HEK293 (cell line): ENCODE data around the gene TMEM128.

Experiments
- CTCF ChIA-PET: fragments of 350-600 bp; formaldehyde crosslinking; extraction: SDS; loops from one replicate; lab custom pipeline; 2021; ENCODE audit warnings: antibody characterized with exemption; lab: Yijun Ruan, JAX
- POLR2A ChIA-PET: fragments of 300-600 bp; formaldehyde crosslinking; extraction: SDS; loops from one replicate; lab custom pipeline; 2020; ENCODE audit warnings: antibody characterized with exemption, inconsistent platforms; lab: Yijun Ruan, JAX
- H3K27ac ChIP-seq: fragments of 200-500 bp; sonication (Bioruptor generic); 2 replicates; pipeline ENCODE4 v1.5.1; 2014; ENCODE audit warnings: low read depth, low read length, control low read depth, inconsistent platforms; ENCODE audit errors: extremely low read depth
- H3K36me3 ChIP-seq, 2 experiments: fragments of 200-500 bp in 1 of 2; sonication (Bioruptor generic) in 1 of 2; 1 replicate in 1 of 2; 2 replicates in 1 of 2; pipeline ENCODE4 v1.5.1; 2014 to 2017; ENCODE audit warnings: inconsistent platforms in 2 of 2, low read length in 2 of 2; ENCODE audit not compliant: control insufficient read depth in 2 of 2, insufficient read depth in 1 of 2
- H3K4me1 ChIP-seq: fragments of 200-500 bp; sonication (Bioruptor generic); 2 replicates; pipeline ENCODE4 v1.5.1; 2014; ENCODE audit warnings: mild to moderate bottlenecking, low read length, inconsistent platforms; ENCODE audit not compliant: control insufficient read depth, insufficient read depth
- H3K4me3 ChIP-seq: 2 replicates; pipeline ENCODE4 v1.5.1; 2011; ENCODE audit warnings: low read depth, mild to moderate bottlenecking, control low read depth, low read length, moderate library complexity
- H3K9me3 ChIP-seq: fragments of 200-500 bp; sonication (Bioruptor generic); 2 replicates; pipeline ENCODE4 v1.5.1; 2014; ENCODE audit warnings: low read depth, low read length, inconsistent platforms; ENCODE audit not compliant: control insufficient read depth, insufficient read depth
- AEBP2 ChIP-seq: fragments of 450-650 bp; formaldehyde crosslinking; IDR thresholded peaks from 2 replicates; pipeline ENCODE4 v1.5.1; 2016; ENCODE audit warnings: missing biosample characterization, missing genetic modification characterization, borderline replicate concordance
- EGR2 ChIP-seq: fragments of 450-650 bp; formaldehyde crosslinking; IDR thresholded peaks from 2 replicates; pipeline ENCODE4 v1.5.1; 2016; ENCODE audit warnings: low read depth, missing biosample characterization, missing genetic modification characterization
- GLI2 ChIP-seq: fragments of 450-650 bp; formaldehyde crosslinking; IDR thresholded peaks from 2 replicates; pipeline ENCODE4; 2017; ENCODE audit warnings: missing biosample characterization, missing genetic modification characterization, low read depth, borderline replicate concordance
- HOXA7 ChIP-seq: sonication (generic); formaldehyde crosslinking; IDR thresholded peaks from 2 replicates; pipeline ENCODE4 v1.8.1; 2022; ENCODE audit warnings: missing genetic modification reagents, borderline replicate concordance
- KLF9 ChIP-seq: fragments of 450-650 bp; formaldehyde crosslinking; IDR thresholded peaks from 2 replicates; pipeline ENCODE4 v1.5.1; 2016; ENCODE audit warnings: missing biosample characterization, missing genetic modification characterization, low read depth
- PATZ1 ChIP-seq: fragments of 450-650 bp; formaldehyde crosslinking; IDR thresholded peaks from 2 replicates; pipeline ENCODE4 v1.5.1; 2016; ENCODE audit warnings: missing biosample characterization, missing genetic modification characterization
- PBX3 ChIP-seq: sonication (generic); formaldehyde crosslinking; IDR thresholded peaks from 2 replicates; pipeline ENCODE4 v1.8.1; 2022; ENCODE audit warnings: mild to moderate bottlenecking, moderate library complexity, missing genetic modification reagents
- PRDM1 ChIP-seq: fragments of 450-650 bp; formaldehyde crosslinking; IDR thresholded peaks from 2 replicates; pipeline ENCODE4; 2016; ENCODE audit warnings: missing biosample characterization, missing genetic modification characterization
- SP7 ChIP-seq: fragments of 450-650 bp; formaldehyde crosslinking; IDR thresholded peaks from 2 replicates; pipeline ENCODE4 v1.5.1; 2016; ENCODE audit warnings: missing biosample characterization, missing genetic modification characterization
- ZBTB48 ChIP-seq: fragments of 450-650 bp; formaldehyde crosslinking; IDR thresholded peaks from 2 replicates; pipeline ENCODE4 v1.5.1; 2016; ENCODE audit warnings: missing biosample characterization, missing genetic modification characterization
- ZBTB6 ChIP-seq: fragments of 450-650 bp; formaldehyde crosslinking; IDR thresholded peaks from 2 replicates; pipeline ENCODE4 v1.5.1; 2017; ENCODE audit warnings: missing biosample characterization, missing genetic modification characterization
- ZFP3 ChIP-seq: fragments of 450-650 bp; formaldehyde crosslinking; IDR thresholded peaks from 2 replicates; pipeline ENCODE4 v1.5.1; 2016; ENCODE audit warnings: low read depth, missing biosample characterization, missing genetic modification characterization
- ZIC2 ChIP-seq: fragments of 450-650 bp; formaldehyde crosslinking; IDR thresholded peaks from 2 replicates; pipeline ENCODE4 v1.5.1; 2016; ENCODE audit warnings: missing biosample characterization, missing genetic modification characterization
- ZNF132 ChIP-seq: fragments of 450-650 bp; formaldehyde crosslinking; IDR thresholded peaks from 2 replicates; pipeline ENCODE4 v1.5.1; 2017; ENCODE audit warnings: missing biosample characterization, missing genetic modification characterization, borderline replicate concordance
- ZNF19 ChIP-seq: fragments of 450-650 bp; formaldehyde crosslinking; IDR thresholded peaks from 2 replicates; pipeline ENCODE4; 2016; ENCODE audit warnings: missing biosample characterization, missing genetic modification characterization, low read depth
- ZNF266 ChIP-seq: fragments of 450-650 bp; formaldehyde crosslinking; IDR thresholded peaks from 2 replicates; pipeline ENCODE4 v1.5.1; 2016; ENCODE audit warnings: missing biosample characterization, missing genetic modification characterization, low read depth
- ZNF311 ChIP-seq: fragments of 450-650 bp; formaldehyde crosslinking; IDR thresholded peaks from 2 replicates; pipeline ENCODE4 v1.5.1; 2017; ENCODE audit warnings: missing biosample characterization, missing genetic modification characterization, borderline replicate concordance
- ZNF391 ChIP-seq: fragments of 450-650 bp; formaldehyde crosslinking; IDR thresholded peaks from 2 replicates; pipeline ENCODE4 v1.5.1; 2016; ENCODE audit warnings: low read depth, missing biosample characterization, missing genetic modification characterization, borderline replicate concordance
- ZNF398 ChIP-seq: fragments of 450-650 bp; formaldehyde crosslinking; IDR thresholded peaks from 2 replicates; pipeline ENCODE4 v1.5.1; 2017; ENCODE audit warnings: missing biosample characterization, missing genetic modification characterization
- ZNF426 ChIP-seq: fragments of 450-650 bp; formaldehyde crosslinking; IDR thresholded peaks from 2 replicates; pipeline ENCODE4 v1.5.1; 2017; ENCODE audit warnings: missing biosample characterization, missing genetic modification characterization, mild to moderate bottlenecking, inconsistent platforms, moderate library complexity
- ZNF530 ChIP-seq: fragments of 450-650 bp; formaldehyde crosslinking; IDR thresholded peaks from 2 replicates; pipeline ENCODE4 v1.5.1; 2016; ENCODE audit warnings: low read depth, missing biosample characterization, missing genetic modification characterization
- ZNF555 ChIP-seq: fragments of 450-650 bp; formaldehyde crosslinking; conservative IDR thresholded peaks from 2 replicates; pipeline ENCODE4 v1.5.1; 2017; ENCODE audit warnings: missing biosample characterization, mild to moderate bottlenecking, missing genetic modification characterization, inconsistent platforms
- ZNF629 ChIP-seq: fragments of 450-650 bp; formaldehyde crosslinking; IDR thresholded peaks from 2 replicates; pipeline ENCODE4 v1.5.1; 2017; ENCODE audit warnings: missing biosample characterization, missing genetic modification characterization
- ZNF777 ChIP-seq: fragments of 450-650 bp; formaldehyde crosslinking; IDR thresholded peaks from 2 replicates; pipeline ENCODE4 v1.5.1; 2017; ENCODE audit warnings: missing biosample characterization, missing genetic modification characterization, borderline replicate concordance
- ZNF785 ChIP-seq: fragments of 450-650 bp; formaldehyde crosslinking; IDR thresholded peaks from 2 replicates; pipeline ENCODE4 v1.5.1; 2016; ENCODE audit warnings: missing biosample characterization, missing genetic modification characterization
- ZNF792 ChIP-seq: fragments of 450-650 bp; formaldehyde crosslinking; IDR thresholded peaks from 2 replicates; pipeline ENCODE4 v1.5.1; 2016; ENCODE audit warnings: missing biosample characterization, missing genetic modification characterization
- ZNF830 ChIP-seq: fragments of 450-650 bp; IDR thresholded peaks from 2 replicates; pipeline ENCODE4 v1.5.0; 2018; ENCODE audit warnings: missing biosample characterization, missing genetic modification characterization, low read depth, mild to moderate bottlenecking, moderate library complexity

TMEM128 gene

GRCh38 chr4:4271912-4272311 is 23.9 kb upstream of the TMEM128 start:
- no peak overlapping the region for H3K27ac ChIP-seq
- CTCF ChIA-PET: no interaction called here
- no peaks in the 10 kb centered on the region for H3K4me1 ChIP-seq
- peaks cover 18 to 85% of the 10 kb centered on the region in 2 experiments for H3K36me3 ChIP-seq
- no peak overlapping the region for H3K4me3 ChIP-seq
- POLR2A ChIA-PET: no interaction called here
- TF ChIP-seq AEBP2 (tag by site-specific recombination): no peak
- TF ChIP-seq ZNF792 (tag by site-specific recombination): no peak
- no peak for TF ChIP-seq ZNF266 (tag by site-specific recombination)
- no peak for TF ChIP-seq ZNF830 (tag by site-specific recombination)
- TF ChIP-seq PRDM1 (tag by site-specific recombination): no peak
- TF ChIP-seq ZNF426: no peak
- no peak for TF ChIP-seq KLF9 (tag by site-specific recombination)
- no peak for TF ChIP-seq ZFP3 (tag by site-specific recombination)
- no peak for TF ChIP-seq ZNF629 (tag by site-specific recombination)
- TF ChIP-seq ZNF398 (tag by site-specific recombination): no peak
- TF ChIP-seq GLI2 (tag by site-specific recombination): no peak
- TF ChIP-seq, all 188 proteins: peak for 0
- H3K9me3 ChIP-seq: no peaks in the 10 kb centered on the region

- Histone ChIP-seq H3K4me3 (no peak overlapping the region), H3K9me3 (no peaks in the 10 kb centered on the region), H3K27ac (no peak overlapping the region), H3K36me3 (peaks cover 18 to 85% of the 10 kb centered on the region in 2 experiments), H3K4me1 (no peaks in the 10 kb centered on the region)
- ChIA-PET POLR2A (no interaction called here), CTCF (no interaction called here)
- TF ChIP-seq ZNF530 (no peak), ZNF777 (tag by site-specific recombination) (no peak), HOXA7 (CRISPR knock-in tag) (no peak), ZNF391 (tag by site-specific recombination) (no peak), ZNF19 (tag by site-specific recombination) (no peak), ZIC2 (no peak), ZBTB6 (tag by site-specific recombination) (no peak), ZBTB48 (no peak)
These were observed 22.5 kb upstream of the TMEM128 start for GRCh38 chr4:4270529-4270928.

GRCh38 chr4:4269856-4270255 is 21.8 kb upstream of the TMEM128 start:
- no peak overlapping the region for H3K27ac ChIP-seq
- CTCF ChIA-PET: no interaction called here
- TF ChIP-seq ZNF555 (tag by site-specific recombination): no peak
- TF ChIP-seq SP7 (tag by site-specific recombination): no peak
- no peak for TF ChIP-seq PATZ1 (tag by site-specific recombination)
- TF ChIP-seq EGR2 (tag by site-specific recombination): no peak
- TF ChIP-seq ZNF785 (tag by site-specific recombination): no peak
- no peak for TF ChIP-seq ZNF311 (tag by site-specific recombination)
- no peak for TF ChIP-seq ZNF132 (tag by site-specific recombination)
- no peak for TF ChIP-seq PBX3 (CRISPR knock-in tag)

More at GRCh38 chr4:4269856-4270255, 21.8 kb upstream of the TMEM128 start:
- POLR2A ChIA-PET: no interaction called here
- Histone ChIP-seq H3K36me3 (peaks cover 13 to 79% of the 10 kb centered on the region in 2 experiments), H3K9me3 (no peaks in the 10 kb centered on the region), H3K4me3 (no peak overlapping the region), H3K4me1 (no peaks in the 10 kb centered on the region)
